CD4-positive, alpha-beta T cell treated with Interleukin-2 at 100 ng/mL for 4 hours (primary cell): ENCODE measurements around the gene SLC12A9.

Experiments
- DNase-seq: peaks from one replicate; pipeline ENCODE4 v3.0.0-alpha.2; 2020; ENCODE audit warnings: low spot score

Gene SLC12A9

DNA sequence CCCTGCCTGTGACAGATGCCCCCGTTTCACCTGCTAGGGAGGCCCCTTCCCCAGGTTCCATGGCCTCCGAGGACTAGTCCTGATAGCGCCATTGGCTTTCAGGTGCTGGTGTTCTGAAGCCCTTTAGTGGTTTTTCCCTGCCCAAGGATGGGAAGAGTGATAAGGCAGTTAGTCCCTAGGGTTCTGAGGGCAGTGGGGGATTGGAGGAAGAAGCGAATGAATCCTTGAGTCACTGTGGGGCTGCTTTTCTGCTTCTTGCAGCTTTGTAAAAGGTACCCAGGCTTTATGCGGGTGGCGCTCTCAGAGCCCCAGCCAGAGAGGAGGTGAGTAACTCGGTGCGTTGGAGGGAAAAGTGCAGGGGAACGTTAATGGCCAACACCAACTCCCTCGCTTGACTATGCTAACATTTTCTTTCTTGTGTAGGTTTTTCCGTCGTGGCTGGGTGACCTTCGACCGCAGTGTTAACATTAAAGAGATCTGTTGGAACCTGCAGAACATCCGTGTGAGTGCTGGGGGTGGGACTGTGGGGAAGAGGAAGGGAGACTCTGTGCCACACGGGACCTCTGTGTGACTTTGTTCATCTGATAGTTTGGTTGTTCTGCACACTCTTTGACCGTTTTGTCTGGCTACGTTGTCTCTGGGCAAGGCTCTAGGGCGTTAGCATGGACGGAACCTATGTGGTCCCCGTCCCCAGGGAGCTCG, 33.1 kb downstream of the SLC12A9 start:
- no peak for DNase-seq

DNA sequence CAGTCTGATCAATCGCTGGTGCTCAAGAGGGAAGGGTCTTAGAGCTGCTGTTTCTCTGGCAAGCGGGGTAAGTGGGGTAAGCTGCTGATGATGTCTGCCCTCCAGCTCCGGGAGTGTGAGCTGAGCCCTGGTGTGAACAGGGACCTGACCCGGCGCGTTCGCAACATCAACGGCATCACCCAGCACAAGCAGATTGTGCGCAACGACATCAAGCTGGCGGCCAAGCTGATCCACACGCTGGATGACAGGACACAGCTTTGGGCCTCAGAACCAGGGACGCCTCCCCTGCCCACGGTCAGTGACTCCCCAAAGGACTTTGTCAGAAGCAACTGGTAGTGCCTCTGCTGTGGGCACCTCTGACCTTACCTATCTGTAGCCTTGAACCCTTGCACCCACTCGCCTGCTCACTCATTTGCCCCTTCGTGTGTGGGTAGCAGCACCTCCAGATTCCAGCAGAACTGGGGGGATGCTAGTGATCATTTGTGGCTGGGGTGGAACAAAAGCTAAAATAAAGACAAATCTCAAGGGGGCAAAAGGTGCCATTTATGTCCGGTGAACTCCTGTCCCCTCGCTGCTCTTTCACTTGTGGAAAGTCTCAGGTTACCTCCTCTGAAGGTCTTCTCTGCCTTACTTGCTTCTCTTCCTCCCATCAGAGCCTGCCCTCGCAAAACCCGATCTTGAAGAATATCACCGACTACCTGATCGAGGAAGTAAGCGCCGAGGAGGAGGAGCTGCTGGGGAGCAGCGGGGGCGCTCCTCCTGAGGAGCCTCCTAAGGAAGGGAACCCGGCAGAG, 33.8 kb downstream of the SLC12A9 start:
- DNase-seq: no peak

DNA sequence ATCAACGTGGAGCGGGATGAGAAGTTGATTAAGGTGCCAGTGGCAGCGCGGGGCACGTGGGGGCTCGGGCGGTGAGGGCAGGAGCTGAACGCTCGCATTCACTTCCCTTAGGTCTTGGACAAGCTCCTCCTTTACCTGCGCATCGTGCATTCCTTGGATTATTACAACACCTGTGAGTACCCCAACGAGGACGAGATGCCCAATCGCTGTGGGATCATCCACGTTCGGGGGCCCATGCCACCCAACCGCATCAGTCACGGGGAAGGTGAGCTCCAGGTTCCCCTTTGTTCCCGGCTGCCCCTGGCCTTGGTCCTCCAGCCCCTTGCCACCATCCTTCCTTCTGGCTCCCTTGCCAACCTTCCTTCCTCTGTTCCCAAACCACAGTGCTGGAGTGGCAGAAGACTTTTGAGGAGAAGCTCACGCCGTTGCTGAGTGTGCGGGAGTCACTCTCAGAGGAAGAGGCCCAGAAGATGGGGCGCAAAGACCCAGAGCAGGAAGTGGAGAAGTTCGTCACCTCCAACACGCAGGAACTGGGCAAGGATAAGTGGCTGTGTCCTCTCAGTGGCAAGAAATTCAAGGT, 34.5 kb downstream of the SLC12A9 start:
- peak; percentile 12 for DNase-seq

DNA sequence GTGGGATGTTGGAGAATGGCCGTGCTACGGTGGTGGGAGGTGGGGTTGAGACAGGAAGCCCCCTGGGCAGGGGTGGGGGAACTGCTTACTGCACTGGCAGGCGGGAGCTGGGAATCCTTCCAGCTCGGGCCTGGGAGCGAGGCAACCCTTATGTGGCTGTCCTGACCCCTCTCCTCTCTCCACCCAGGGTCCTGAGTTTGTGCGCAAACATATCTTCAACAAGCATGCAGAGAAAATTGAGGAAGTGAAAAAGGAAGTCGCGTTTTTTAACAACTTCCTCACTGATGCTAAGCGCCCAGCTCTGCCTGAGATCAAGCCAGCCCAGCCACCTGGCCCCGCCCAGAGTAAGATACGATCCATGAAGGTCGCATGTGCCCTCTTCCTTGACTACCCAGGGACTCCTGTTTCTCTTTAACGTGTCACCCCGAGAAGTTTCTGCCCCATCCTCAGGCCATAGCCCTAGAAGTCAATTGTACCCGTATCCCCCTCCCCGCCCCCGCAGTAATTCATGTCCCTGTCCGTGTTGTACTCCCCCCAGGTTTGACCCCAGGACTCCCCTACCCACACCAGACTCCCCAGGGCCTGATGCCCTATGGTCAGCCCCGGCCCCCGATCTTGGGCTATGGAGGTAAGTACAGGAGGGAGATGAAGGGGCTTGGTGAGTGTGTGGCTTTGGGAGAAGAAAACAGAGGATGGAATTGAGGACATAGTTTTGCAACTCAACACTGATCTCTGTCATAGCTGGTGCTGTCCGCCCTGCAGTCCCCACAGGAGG, 35.2 kb downstream of the SLC12A9 start:
- DNase-seq: peak; percentile 61

DNA sequence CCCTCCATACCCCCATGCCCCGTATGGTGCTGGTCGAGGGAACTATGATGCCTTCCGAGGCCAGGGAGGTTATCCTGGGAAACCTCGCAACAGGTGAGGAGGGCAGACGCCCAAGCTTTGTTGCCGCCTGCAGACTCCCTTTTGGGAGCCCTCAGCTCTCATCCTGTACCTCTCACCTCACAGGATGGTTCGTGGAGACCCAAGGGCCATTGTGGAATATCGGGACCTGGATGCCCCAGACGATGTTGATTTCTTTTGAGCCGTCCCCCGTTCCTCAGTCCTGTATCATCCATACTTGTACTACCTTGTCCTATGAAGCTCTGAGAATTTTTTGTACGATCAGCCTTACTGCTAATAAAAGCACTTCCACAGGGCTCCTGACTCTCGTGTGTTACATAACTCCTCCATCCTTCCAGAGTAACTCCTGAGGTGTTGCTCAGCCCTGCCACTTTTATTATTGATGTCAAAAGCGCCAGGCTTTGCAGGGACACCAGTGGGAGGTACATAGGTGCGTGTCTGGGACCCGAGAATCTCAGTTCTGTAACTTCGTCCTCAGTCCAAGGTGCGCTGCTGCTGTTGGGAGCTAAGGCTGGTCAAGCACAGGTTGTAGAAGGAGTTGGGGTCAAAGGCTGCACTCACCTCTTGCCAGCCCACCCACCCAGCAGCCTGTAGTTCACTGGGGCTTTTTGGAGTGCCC, 35.9 kb downstream of the SLC12A9 start:
- DNase-seq: no peak

DNA sequence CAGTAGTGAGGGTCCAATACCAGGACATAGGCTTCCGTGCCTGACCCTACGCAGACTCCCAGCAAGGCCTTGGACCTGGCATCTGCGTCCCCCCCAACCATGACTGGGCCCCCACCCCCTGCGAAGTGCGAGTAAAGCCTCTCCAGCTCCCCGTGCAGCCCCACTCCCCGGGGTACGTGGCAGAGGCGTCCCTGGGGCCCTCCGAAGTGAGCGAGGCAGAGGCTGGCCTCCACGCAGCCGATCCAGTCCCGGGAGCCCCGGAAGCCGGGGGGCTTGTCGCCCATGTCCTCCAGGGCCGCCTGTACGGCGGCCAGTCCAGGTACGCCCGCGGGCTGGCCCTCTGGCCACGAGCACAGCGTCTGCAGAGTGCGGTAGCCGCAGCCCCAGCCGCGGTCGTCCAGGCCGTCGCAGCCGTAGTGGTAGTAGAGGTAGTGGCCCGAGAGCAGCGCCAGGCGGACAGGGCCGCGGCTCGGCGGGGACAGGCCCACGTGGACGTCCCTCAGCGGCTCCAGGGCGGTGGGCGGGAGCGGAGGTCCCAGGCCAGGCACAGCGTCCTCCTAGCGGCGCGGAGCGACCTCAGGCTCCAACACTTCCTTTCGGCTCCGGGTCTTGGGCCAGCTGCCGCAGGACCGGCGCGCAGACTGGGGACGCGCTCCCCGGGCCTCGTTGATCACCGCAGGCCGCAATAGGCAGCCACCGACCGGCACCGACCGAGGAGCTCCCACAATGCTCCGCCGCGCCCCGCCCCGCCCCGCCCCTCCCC, 36.7 kb downstream of the SLC12A9 start, which contains the start of gene UFSP1:
UFSP1 (minus strand) TSS at position 728 of the 763 bp plus-strand sequence; CDS start at position 284, 444 bp downstream.
- no peak for DNase-seq

DNA sequence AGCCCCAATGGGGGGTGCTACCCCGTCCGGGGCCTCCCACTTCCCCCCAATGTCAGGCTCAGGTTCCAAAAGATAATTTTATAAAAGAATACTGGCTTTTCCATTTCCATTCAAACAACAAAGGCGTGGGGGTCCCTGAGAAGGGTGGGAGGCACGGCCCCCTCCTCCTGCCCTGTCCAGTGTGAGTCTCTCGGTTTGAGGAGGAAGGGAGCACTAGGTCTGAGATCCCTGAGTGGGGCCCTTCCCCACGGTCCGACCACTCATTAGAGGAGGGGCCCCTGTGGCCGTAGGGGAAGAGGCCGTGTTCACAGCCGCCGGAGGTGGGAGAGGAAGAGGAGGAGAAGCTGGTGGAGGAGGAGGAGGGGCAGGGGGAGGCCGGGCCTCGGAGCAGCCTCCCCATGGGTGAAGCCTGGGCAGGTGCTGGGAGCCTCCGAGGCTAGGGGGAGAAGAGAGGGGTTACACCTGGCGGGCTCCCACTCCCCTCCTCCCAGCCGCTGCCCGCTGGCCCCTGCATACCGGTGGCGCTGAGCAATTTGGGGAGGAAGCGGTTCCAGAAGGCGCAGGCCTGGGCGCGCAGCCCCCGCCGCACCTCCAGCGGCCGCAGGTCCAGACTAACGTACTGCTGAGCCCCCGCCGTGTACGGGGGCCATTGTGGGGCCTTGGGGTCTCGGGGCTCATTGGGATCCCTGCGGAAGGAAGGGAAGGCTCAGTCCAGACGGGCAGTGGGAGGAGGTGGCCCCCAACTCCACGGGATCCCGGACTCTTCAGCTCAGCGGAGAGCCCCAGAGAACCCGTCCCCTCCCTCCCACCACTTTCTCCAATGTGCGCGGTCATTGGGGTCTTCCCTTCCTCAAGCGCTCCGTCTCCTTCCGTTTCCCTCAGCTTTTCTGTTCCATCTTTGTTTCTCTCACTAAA, 38.4 kb downstream of the SLC12A9 start:
- DNase-seq: no peak

DNA sequence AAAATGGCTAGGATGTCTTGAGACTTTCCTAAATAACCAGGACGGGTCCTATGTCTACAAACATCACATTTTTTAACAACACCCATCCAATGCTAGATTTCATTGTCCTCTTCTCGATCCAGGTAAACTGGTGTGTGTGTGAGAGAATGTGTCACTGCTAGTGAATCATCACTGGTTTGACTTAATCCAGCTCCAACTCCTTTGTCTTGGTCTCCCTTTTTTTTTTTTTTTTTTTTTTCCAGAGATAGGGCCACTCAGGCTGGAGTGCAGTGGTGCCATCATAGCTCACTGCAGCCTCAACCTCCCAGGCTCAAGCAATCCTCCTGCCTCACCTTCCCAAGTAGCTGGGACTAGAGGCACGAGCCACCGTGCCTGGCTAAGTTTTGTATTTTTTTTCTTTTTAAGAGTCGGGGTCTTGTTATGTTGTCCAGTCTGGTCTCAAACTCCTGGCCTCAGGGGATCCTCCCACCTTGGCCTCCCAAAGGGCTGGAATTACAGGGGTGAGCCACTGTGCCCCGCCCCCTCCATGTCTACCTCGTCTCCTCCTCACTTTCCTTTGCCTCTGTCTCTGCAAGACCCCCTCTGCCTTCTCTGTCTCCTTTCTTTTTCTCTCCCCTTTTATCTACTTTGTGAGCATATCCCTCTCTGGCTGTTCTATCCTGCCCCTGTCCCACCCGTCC, 39.2 kb downstream of the SLC12A9 start:
- DNase-seq: no peak

DNA sequence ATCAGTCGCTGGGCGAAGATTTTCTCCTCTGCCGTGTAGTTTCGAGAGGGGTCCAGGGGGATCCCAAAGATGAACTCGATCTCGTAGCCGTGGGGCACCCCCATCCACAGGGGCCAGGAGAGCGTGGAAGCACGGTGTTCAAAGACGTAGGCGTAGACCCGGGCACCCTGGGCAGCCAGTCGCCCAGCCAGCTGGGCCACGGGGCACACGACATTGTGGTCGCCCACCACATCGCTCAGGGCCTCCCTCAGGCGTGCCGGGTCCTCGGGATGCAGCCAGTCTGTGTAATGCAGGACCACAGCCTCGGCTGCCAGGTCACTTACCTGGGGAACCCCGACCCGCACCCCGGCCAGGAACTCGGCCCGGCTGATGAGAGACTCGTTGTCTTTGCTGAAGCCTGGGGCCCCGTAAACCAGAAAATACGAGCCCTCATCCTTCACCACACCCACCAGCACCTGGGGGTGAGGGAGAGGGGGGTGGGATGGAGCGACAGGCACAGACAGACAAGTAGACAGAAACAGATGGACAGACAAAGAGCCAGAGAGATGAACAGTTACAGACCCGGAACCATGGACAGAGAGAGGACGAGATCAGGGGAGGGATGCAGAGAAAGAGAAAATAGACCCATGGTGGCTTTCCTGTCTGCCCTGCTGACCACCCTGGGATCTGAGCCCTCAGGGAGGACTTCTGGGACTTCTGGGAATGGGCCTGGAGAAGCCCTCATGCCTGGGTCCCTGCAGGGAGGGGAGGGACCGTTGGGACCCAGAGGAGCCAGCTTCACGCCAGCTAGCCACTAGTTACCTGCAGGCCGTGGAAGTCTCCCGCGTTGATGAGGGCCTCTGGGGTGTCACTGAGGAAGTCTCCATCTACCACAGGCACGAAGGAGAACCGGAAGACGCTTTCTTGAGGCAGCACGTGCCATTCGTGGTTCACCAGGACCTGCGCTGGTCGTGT, 40.1 kb downstream of the SLC12A9 start:
- DNase-seq: no peak

DNA sequence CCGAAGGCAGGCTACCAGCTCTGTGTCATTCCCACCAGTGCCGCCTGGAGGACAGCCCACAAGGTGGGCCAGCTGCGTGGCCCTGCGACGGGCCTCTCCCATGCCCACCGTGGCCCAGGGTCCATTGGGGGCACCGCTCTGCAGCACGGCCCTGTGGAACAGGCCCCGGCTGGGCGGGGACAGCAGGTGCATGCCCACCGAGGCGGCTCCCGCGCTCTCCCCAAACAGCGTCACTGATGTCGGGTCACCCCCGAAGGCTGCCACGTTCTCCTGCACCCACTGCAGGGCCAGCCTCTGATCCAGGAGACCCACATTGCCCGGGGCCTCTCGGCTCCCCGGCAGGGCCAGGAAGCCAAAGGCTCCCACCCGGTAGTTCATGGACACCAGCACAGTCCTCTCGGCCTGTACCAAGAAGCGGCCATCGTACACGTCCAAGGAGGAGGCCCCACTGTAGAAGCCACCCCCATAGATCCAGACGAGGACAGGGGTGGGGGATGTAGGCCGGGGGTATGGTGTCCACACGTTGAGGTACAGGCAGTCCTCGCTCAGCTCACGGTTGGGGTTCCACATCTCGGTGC, 40.9 kb downstream of the SLC12A9 start:
- DNase-seq: no peak

DNA sequence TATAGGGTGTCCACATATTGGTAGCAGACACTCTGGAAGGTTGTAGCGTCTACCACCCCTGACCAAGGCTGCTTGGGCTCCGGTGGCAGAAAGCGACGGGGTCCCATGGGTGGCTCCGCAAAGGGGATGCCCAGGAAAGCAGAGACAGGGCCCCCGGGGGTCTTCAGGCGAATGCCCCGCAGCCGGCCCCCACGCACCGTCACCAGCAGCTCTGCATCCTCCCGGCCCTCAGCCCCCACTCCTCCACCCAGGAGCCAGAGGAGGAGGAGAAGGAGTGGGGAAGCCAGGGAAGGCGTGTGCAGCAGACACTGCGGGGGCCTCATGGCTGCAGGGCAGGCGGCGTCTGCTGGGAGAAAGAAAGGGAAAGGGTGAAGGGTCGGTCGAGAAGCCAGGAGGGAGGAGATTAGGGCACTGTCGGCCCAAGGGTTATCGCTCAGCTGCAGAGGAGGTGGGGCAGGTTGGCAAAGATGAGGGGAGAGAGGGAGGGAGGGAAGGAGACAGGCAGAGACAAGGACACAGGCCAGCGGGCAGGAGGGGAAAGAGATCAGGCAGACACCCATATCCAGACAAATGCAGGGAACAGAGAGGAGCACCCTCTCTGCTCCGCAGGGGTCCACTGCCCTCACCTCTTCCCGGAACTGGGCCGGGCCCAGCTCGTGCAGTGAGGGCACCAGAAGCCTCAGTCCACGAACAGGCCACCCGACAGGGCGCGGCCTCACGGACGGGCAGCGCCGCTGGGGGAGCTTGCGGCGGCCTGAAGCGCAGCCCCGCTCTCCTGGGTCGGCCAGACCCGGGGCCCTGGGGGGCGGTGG, 41.6 kb downstream of the SLC12A9 start:
- DNase-seq: no peak

DNA sequence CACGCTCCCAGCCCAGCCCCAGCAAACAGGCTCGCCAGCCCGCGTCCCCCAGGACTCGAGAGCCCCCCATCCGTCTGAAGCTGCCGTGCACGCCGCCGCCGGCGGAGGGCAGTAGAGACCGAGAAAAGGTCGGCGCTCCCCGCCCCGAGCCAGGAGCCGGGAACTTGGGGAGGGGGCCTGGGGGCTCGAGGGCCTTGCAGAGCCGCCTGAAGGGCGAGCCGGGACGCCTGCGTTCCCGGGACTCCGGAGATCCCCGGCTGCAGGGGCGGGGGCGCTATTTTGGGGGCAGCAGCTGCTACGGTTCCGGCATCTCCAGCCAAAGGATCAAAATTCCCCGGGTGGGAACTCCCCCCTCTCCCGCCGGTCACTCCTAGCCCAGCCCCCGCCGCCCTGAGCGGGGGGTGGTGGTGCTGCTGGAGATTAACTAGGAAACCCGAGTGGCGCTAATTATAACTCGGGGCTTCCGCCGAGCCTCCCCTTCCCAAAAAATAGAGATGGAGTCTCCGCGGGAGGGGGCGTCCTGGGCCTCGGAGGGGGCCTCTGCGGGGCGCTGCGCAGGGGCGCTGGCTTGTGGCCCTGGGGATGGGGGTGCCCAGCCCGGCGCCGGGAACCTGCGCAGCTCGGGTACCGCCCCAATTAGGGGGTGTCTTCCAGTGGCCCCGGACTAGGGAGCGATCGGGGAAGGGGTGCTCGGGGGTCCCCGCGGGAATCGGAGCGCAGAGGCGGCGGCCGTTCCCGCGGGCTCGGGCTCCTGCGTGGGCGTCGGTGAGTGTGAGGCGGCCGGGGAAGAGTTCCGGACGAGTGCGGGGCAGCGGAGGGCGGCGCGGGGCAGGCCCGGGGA, 42.6 kb downstream of the SLC12A9 start:
- DNase-seq: peak; percentile 54

DNA sequence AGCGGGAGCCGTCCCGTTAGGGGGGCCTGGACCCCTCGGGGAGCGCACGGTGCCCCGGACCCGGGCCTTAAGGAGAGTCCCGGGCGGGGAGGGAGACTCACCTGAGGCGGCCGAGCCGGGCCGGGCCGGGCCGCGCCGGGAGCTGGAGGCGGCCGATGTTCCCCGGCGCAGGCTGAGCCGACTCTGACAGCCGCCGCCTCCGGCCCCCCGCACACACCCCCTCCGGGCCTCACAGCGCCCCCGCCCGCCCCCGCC, 43.1 kb downstream of the SLC12A9 start, which contains the start of gene ACHE:
ACHE (minus strand) TSS at position 188 of the 255 bp plus-strand sequence. CDS start 1,656 bp downstream, outside the sequence.
- DNase-seq: no peak

DNA sequence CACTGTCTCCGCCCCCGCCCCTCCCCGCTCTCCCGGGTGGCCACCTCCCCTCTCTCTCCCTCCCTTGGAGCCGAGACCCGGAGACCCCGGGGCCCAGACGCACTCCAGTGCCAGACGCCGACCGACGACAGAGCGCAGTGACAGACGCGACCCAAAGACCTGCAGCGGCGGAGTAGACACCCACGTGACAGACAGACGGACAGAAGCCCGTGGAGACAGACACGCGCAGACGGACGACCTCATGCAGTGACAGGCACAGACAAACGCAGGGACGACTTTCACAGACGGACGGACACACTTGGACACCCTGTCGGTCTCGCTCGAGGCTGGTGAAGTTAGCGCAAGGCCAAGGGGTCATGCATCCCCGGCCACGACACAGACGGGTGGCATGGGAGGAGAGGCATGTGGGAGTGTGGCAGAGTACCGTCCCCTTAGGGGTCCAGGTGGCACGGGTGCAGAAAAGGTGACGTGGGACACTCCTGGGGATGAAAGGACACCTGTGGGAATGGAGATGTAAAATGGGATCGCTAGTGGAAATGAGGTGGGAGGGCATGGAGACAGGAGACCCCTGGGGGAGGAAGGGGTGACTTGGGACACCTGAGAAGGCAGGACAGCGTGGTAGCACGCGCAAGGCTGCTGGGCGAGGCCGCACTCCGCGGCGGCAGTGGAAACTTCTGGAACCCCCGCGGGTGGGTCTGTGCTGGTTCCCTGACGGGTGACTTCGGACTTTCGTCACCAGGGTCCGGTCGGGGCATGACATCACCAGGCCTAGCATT, 43.6 kb downstream of the SLC12A9 start:
- DNase-seq: peak; percentile 24
